ENCODE results near the gene BNIP5. TPM values are rescaled to one million over a fixed set of nuclear protein-coding genes. Genes with fewer than 3 reads are reported as not detected.

Gene BNIP5
- total RNA-seq, 1 experiment from 2014 or later, result not detected

GRCh38 chr6:36331381-36331780, 5.3 kb downstream of the BNIP5 start (continued):
- TF ChIP-seq ZNF425 (CRISPR knock-in tag; conservative IDR thresholded peaks at IDR 0.05) (no peak), AR (CRISPR knock-in tag; IDR thresholded peaks at IDR 0.05) (no peak), ZBTB21 (CRISPR knock-in tag; IDR thresholded peaks at IDR 0.05; ENCODE audit: borderline replicate concordance) (no peak), ATF6 (CRISPR knock-in tag; IDR thresholded peaks at IDR 0.05) (no peak)

GRCh38 chr6:36330366-36330765, 6.3 kb downstream of the BNIP5 start:
- no peak overlapping the region for H3K27ac Mint-ChIP-seq
- peaks cover 31% of the 10 kb centered on the region for H3K4me1 Mint-ChIP-seq
- CTCF ChIA-PET, result interaction anchor here (1.1 to 4.9 kb wide), 4 partner anchors 10 to 28 kb away, joined by 4 to 47 read pairs (median 26); no protein-coding TSS in a partner anchor
- H3K27me3 Mint-ChIP-seq (ENCODE audit: low read depth), result peaks cover 3% of the 10 kb centered on the region
- H3K9me3 Mint-ChIP-seq, result no peaks in the 10 kb centered on the region
- DNase-seq (ENCODE audit: low spot score) (no peak), ATAC-seq (peak; percentile 17; the same call in 1 of the 2 replicates)
- no peak overlapping the region for H3K4me3 Mint-ChIP-seq
- POLR2A ChIA-PET, result no interaction called here
- H3K36me3 Mint-ChIP-seq, result no peaks in the 10 kb centered on the region
- TF ChIP-seq CREB1 (CRISPR knock-in tag; IDR thresholded peaks at IDR 0.05), result no peak

- H3K4me1 Mint-ChIP-seq, result peaks cover 31% of the 10 kb centered on the region
- no peaks in the 10 kb centered on the region for H3K36me3 Mint-ChIP-seq
- POLR2A ChIA-PET, result no interaction called here
- no peaks in the 10 kb centered on the region; the same call in none of the 2 replicates for H3K27me3 Mint-ChIP-seq (ENCODE audit: low read depth)
- peak; percentile 90 for ATAC-seq
- CTCF ChIA-PET, result interaction anchor here (0.5 to 4.9 kb wide), 7 partner anchors 10 to 97 kb away, joined by 3 to 47 read pairs (median 9); no protein-coding TSS in a partner anchor
- H3K27ac Mint-ChIP-seq, result no peak overlapping the region
- TF ChIP-seq ETV6 (CRISPR knock-in tag; IDR thresholded peaks at IDR 0.05) (no peak), ZNF512 (CRISPR knock-in tag; IDR thresholded peaks at IDR 0.05; ENCODE audit: borderline replicate concordance) (peak; percentile 90; the same call in 1 of the 2 replicates)
- no peak overlapping the region for H3K4me3 Mint-ChIP-seq
- DNase-seq (ENCODE audit: low spot score), result peak; percentile 45
- no peaks in the 10 kb centered on the region for H3K9me3 Mint-ChIP-seq
Measured at GRCh38 chr6:36329798-36330291, 6.8 kb downstream of the BNIP5 start.

- ChIA-PET CTCF (interaction anchor here (2.5 to 4.9 kb wide), 3 partner anchors 9 to 26 kb away, joined by 9 to 47 read pairs (median 43); no protein-coding TSS in a partner anchor), POLR2A (no interaction called here)
- H3K27ac Mint-ChIP-seq, result no peak overlapping the region
- H3K27me3 Mint-ChIP-seq (ENCODE audit: low read depth), result no peaks in the 10 kb centered on the region; the same call in 1 of the 2 replicates
- H3K4me1 Mint-ChIP-seq, result peaks cover 21% of the 10 kb centered on the region
- H3K9me3 Mint-ChIP-seq, result no peaks in the 10 kb centered on the region
- no peaks in the 10 kb centered on the region for H3K36me3 Mint-ChIP-seq
- no peak overlapping the region for H3K4me3 Mint-ChIP-seq
- ATAC-seq, result no peak
- DNase-seq (ENCODE audit: low spot score), result no peak
- no peak for TF ChIP-seq ZBTB21 (CRISPR knock-in tag; IDR thresholded peaks at IDR 0.05; ENCODE audit: borderline replicate concordance)
- TF ChIP-seq RORB (CRISPR knock-in tag; IDR thresholded peaks at IDR 0.05), result no peak
- no peak for TF ChIP-seq E2F5 (CRISPR knock-in tag; IDR thresholded peaks at IDR 0.05)
- no peak for TF ChIP-seq ZNF281 (CRISPR knock-in tag; IDR thresholded peaks at IDR 0.05)
- no peak for TF ChIP-seq CBFB (CRISPR knock-in tag; IDR thresholded peaks at IDR 0.05; ENCODE audit: low read depth)
- no peak for TF ChIP-seq STAT6 (CRISPR knock-in tag; conservative IDR thresholded peaks at IDR 0.05; ENCODE audit: low read depth)
- no peak for TF ChIP-seq NFATC4 (CRISPR knock-in tag; IDR thresholded peaks at IDR 0.05)
Measured at GRCh38 chr6:36328600-36328999, 8.1 kb downstream of the BNIP5 start.
